AG10803 (cell line): Measurements from ENCODE around the gene TMEM239.
"Not testable (repeated sequence)": the region's sequence is repeated elsewhere in the genome, so short reads cannot be mapped to it uniquely, and the experiment has no call there.

Source experiments
- DNase-seq: peaks from one replicate; pipeline ENCODE4 v3.0.0; 2010; ENCODE audit warnings: low read depth
- H3K4me3 ChIP-seq: 2 replicates; pipeline ENCODE4 v1.5.1; 2011; ENCODE audit warnings: mild to moderate bottlenecking, low read length, control low read depth
- TF ChIP-seq, protein P1 (sequence below): conservative IDR thresholded peaks from 2 replicates; pipeline ENCODE4 v1.5.1; 2011; ENCODE audit warnings: mild to moderate bottlenecking, low read length, control low read depth, inconsistent platforms

The TMEM239 gene

DNA sequence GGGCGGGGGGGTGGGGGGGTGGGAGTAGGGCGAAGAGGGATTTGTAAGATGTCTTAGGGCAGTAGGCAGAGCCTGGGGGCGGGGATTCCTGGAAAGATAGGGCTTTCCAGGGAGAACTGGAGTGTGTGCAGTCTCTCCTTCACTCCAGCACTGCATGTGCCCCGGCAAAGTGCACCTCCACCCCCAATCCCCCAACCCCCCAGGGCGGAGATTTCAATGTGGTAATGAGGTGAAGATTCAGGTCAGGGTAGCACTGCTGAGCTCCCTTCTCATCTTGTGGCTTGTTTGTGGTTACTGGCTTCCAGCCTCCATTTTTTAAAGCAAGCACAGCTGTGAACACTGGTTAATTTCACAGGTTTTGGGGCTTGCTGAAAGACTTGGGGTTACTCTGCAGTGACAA lies 5.9 kb downstream of the TMEM239 start:
- TF ChIP-seq, protein P1, sequence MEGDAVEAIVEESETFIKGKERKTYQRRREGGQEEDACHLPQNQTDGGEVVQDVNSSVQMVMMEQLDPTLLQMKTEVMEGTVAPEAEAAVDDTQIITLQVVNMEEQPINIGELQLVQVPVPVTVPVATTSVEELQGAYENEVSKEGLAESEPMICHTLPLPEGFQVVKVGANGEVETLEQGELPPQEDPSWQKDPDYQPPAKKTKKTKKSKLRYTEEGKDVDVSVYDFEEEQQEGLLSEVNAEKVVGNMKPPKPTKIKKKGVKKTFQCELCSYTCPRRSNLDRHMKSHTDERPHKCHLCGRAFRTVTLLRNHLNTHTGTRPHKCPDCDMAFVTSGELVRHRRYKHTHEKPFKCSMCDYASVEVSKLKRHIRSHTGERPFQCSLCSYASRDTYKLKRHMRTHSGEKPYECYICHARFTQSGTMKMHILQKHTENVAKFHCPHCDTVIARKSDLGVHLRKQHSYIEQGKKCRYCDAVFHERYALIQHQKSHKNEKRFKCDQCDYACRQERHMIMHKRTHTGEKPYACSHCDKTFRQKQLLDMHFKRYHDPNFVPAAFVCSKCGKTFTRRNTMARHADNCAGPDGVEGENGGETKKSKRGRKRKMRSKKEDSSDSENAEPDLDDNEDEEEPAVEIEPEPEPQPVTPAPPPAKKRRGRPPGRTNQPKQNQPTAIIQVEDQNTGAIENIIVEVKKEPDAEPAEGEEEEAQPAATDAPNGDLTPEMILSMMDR: no peak
- H3K4me3 ChIP-seq: no peak overlapping the region
- DNase-seq: no peak

DNA sequence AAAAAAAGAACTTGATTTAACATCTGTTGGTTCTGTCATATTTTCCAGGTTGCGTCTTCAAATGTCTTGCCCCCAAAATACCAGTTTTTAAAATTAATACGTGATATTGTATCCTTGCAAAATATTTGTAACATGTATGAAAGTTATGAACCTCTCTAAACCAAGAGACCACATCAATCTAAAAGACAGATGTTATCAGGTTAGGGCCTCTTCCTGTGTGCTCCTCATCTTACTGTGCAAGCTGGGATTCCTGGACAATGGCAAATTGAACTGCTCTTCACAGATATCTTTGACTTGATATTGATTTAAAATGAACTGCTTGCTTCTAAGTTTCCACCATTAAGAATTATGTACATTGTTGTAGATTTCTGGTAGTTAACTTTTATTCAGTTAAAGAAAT lies 9.6 kb downstream of the TMEM239 start:
- no peak overlapping the region for H3K4me3 ChIP-seq

DNA sequence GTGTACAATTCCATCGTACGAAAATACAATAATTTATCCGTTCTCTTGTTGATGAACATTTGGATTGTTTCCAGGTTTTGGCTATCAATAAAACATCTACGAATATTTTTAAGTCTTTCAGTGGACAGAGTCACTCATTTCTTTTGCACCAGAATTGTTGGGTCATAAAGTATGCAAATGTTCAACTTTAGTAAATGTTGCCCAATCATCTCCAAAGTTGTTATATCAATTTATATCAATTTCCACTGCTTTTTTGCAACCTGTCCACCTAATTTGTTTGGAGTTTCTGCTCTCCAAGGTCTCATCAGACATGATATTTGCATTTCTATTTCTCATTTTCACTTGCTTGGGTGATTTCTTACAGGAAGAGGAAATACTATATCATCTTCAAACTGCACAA lies 10.5 kb downstream of the TMEM239 start:
- TF ChIP-seq, protein P1: no peak
- no peak for DNase-seq
- no peak overlapping the region for H3K4me3 ChIP-seq

More for the DNA sequence above, 9.6 kb downstream of the TMEM239 start:
- no peak for DNase-seq
- TF ChIP-seq, protein P1: no peak

DNA sequence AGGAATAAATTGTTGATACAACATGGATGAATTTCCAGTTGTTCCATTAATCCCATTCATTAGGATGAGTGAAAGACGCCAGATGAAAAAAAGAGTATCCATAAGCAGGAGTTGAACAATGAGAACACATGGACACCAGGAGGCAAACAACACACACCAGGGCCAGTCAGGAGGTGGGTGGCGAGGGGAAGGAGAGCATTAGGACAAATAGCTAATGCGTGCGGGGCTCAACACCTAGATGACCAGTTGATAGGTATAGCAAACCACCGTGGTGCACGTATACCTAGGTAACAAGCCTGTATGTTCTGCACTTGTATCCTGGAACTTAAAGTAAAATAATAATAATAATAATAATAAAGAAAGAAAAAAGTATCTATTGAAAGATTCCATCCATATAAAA lies 13.2 kb downstream of the TMEM239 start:
- no peak for DNase-seq
- H3K4me3 ChIP-seq: no peak overlapping the region
- TF ChIP-seq, protein P1: no peak

DNA sequence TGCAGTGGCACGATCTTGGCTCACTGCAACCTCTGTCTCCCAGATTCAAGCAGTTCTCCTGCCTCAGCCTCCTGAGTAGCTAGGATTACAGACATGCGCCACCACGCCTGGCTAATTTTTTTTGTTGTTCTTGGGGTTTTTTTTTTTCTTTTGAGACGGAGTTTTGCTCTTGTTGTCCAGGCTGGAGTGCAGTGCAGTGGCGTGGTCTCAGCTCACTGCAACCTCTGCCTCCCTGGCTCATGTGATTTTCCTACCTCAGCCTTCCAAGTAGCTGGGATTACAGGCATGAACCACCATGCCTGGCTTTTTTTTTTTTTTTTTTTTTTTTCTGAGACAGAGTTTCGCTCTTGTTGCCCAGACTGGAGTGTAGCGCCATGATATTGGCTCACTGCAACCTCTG lies 15.0 kb downstream of the TMEM239 start:
- not testable (repeated sequence) for DNase-seq

DNA sequence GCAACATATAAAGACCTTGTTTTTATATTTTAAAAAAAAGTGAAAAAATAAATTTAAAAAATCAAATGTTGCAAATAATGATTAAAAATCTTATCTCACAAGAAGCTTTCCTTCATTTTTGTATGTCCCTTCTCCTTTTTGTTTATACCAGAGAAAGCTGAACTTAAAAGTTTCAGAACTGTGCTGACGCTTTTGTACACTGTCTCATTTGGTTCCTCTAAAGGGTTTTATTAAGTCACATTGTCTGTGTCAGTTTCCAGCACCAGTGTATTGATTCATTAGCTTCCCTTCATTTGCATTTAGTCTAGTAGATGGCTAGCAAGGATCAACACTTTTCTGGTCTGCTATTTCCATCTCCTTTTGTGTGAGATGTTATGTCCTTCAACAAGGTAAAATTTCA lies 17.6 kb downstream of the TMEM239 start:
- TF ChIP-seq, protein P1: no peak
- DNase-seq: no peak
- no peak overlapping the region for H3K4me3 ChIP-seq

More for the DNA sequence above, 15.0 kb downstream of the TMEM239 start:
- H3K4me3 ChIP-seq: not testable (repeated sequence)

DNA sequence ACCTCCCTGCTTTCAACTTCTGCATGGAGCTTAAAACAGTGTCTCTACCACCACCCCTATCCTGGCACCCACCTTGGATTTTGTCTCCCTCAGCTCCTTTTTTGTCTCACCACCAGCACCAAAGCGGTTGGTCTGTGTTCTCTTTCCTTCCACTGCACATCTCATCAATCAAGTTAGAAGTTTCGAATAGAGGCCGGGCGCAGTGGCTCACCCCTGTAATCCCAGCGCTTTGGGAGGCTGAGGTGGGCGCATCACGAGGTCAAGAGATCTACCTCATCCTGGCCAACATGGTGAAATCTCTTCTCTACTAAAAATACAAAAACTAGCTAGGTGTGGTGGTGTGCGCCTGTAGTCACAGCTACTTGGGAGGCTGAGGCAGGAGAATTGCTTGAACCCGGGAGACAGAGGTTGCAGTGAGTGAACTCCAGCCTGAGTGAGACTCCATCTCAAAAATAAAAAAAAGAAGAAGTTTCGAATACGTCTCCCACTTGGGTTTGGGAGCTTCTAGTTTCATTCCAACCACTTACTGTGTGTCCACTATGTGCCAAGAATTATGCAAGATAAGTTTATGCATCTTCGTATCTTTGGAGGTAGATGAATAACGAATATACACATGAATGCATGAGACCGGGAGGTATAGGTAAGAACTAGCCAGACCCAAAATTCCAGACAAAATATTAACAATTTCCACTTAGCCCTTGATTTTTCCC lies 18.4 kb downstream of the TMEM239 start:
- DNase-seq: no peak
- no peak overlapping the region for H3K4me3 ChIP-seq
- TF ChIP-seq, protein P1: no peak
